RWPE1 (cell line): ENCODE results near the gene ECM2.

Experiments
- CTCF ChIA-PET: fragments of 350-600 bp; sonication (Branson Sonifier 250); formaldehyde crosslinking; extraction: SDS; loops from one replicate; lab custom pipeline; 2021; lab: Yijun Ruan, JAX
- POLR2A ChIA-PET: fragments of 400-600 bp; formaldehyde crosslinking; extraction: SDS; loops from one replicate; lab custom pipeline; 2020; ENCODE audit warnings: antibody characterized with exemption; ENCODE audit not compliant: low non-redundant PET; lab: Yijun Ruan, JAX
- DNase-seq: peaks from one replicate; pipeline ENCODE4 v3.0.0; 2012; ENCODE audit warnings: low spot score
- H3K27ac ChIP-seq: fragments of 450-650 bp; 2 replicates; pipeline ENCODE4 v1.5.1; 2017
- TF ChIP-seq, protein P1 (sequence below): fragments of 450-650 bp; conservative IDR thresholded peaks from 2 replicates; pipeline ENCODE4 v1.5.1; 2017; ENCODE audit warnings: low read depth, mild to moderate bottlenecking

Gene ECM2

DNA sequence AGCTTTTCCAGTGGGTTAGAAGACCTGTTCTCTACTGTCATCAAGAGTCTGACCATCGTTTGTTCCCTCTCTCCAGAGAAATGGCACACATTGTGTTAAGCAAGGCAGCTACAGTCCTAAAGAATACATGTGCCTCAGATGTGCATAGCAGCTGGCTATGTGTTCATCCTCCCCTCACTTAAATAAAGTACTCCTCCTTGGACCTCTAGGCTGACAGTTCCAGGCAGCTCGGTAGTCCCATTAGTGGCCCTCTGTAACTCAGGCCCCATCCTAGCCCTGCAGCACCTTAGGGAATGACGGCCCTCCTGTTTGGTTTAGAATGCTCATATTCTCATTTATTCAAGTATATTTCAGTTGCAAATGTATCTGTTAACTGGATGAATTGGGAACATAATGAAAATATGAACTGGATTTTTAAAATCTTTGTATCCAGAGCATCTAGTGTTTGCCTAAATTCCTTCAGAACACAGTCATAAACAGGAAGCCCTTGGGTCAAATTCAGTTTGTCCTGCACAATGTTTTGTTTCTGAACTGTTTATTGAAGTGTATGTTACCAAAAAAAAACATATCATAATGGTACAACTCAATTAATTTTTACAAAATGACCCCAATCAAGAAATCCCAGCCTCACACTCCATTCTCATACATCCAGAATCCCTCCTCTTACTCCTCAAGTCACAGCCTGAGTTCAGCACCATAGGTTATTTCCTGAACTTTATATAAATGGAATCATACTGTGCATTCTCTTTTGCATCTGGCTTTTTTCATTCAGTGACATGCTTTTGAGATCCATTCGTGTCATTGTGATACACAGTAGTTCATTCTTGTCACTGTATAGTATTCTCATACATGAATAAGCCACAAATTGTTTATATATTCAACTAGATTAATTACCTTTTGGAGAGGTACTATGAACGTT, 51.9 kb downstream of the ECM2 start:
- ChIA-PET POLR2A (no interaction called here), CTCF (no interaction called here)
- TF ChIP-seq, protein P1, sequence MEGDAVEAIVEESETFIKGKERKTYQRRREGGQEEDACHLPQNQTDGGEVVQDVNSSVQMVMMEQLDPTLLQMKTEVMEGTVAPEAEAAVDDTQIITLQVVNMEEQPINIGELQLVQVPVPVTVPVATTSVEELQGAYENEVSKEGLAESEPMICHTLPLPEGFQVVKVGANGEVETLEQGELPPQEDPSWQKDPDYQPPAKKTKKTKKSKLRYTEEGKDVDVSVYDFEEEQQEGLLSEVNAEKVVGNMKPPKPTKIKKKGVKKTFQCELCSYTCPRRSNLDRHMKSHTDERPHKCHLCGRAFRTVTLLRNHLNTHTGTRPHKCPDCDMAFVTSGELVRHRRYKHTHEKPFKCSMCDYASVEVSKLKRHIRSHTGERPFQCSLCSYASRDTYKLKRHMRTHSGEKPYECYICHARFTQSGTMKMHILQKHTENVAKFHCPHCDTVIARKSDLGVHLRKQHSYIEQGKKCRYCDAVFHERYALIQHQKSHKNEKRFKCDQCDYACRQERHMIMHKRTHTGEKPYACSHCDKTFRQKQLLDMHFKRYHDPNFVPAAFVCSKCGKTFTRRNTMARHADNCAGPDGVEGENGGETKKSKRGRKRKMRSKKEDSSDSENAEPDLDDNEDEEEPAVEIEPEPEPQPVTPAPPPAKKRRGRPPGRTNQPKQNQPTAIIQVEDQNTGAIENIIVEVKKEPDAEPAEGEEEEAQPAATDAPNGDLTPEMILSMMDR: no peak
- H3K27ac ChIP-seq: no peak overlapping the region
- no peak for DNase-seq

DNA sequence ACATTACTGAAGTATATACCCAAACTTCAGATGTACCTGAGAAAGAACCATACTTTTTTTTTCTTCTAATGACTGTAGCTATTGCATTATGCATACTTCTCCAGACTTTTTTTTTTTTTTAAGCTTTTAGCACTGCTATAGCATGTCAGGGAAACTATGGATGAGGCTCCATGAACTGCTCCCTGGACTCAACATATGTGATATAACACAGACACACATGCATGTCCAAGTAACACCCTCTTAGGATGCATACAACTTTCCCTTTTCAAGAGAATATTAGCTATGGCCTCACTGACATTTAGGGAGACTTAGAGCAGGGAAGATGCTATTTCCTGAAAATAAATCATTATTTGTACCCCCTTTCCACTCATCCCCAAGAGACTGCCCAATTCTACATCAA, 53.0 kb downstream of the ECM2 start:
- POLR2A ChIA-PET: interaction anchor here (0.6 kb wide), 1 partner anchor 14 kb away, joined by 8 read pairs; no protein-coding TSS in a partner anchor
- CTCF ChIA-PET: no interaction called here
- H3K27ac ChIP-seq: no peak overlapping the region
- TF ChIP-seq, protein P1: no peak
- no peak for DNase-seq

DNA sequence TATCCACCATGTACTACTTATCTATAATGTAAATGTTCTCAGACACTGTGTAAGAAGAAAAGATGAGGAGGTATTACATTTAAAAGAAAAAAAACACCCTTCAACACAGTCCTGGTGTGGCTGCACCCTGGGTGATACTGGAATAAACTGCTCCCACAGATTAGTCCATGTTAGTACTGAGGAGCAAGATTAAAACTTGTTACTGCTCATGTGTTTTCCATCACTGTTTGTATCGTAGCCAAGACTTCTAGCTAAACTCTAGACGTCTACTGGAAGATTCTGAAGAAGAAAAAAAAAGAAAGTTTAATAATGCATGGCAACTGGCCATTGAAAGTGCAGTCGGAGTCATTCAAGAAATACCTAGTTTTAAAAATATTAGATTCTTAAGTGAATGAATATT, 53.5 kb downstream of the ECM2 start, which contains the start of gene ASPN:
Gene ASPN (minus strand): TSS at position 178 of the 400 bp plus-strand sequence.
- ChIA-PET CTCF (no interaction called here), POLR2A (interaction anchor here (0.6 kb wide), 1 partner anchor 14 kb away, joined by 8 read pairs; no protein-coding TSS in a partner anchor)
- no peak for DNase-seq
- no peak within 1 kb of the TSS for H3K27ac ChIP-seq
- TF ChIP-seq, protein P1: no peak

DNA sequence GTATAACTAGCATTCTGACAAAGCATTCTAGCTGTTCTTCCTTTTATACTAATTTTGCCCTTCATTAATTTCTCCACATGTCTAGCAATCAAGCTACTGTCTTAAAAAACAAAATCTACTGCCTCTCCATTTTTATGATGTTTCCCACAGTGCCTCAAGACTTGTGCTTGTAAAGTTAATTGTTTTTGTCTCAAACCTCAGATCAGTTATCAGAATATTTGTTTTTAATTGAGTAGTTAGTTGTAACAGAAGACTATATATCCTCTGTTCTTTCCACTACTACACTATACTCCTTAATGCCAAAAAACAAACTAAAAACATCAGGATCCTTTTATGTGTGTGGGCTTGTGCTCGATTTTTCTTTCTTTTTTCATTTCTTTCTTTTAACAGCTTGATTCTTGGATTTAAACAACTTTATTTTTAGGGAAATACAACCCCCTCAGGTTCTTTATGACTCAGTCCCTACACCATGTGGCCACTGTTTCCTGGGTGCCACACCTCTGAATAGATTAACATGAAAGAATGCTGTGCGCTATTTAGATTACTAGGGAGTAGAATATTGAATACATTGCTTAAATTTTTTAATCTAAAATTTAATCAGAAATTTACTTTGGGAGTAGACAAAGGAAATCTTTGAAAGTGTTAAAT, 54.7 kb downstream of the ECM2 start:
- TF ChIP-seq, protein P1: no peak
- ChIA-PET POLR2A (no interaction called here), CTCF (interaction anchor here (0.6 to 1.1 kb wide), 3 partner anchors 16 to 137 kb away, joined by 3 to 5 read pairs (median 3); no protein-coding TSS in a partner anchor)
- no peak overlapping the region for H3K27ac ChIP-seq
- DNase-seq: peak; percentile 82

DNA sequence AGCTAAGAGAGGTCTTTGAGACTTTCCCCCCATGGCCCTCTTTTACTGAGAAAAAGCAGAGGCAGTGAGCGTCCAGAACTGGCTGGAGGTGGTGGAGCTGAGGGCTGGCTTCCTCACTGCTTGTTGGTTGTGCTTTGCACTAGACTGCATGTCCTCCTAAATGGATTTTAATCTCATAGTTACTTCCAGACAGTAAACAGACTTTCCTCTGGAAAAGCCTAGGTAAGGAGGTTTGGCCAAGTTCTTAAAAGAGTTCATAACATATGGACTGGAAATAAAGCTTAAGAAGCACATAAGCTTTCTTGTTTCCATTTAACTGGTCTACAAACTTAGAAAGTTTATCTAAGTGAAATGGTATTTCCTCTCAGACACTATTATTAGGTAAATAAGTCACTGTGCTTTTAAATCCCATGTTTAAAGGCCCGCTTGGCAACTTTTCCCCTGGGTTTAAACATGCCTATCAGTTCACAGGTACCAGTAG, 55.5 kb downstream of the ECM2 start:
- H3K27ac ChIP-seq: no peak overlapping the region
- TF ChIP-seq, protein P1: no peak
- no peak for DNase-seq
- ChIA-PET POLR2A (no interaction called here), CTCF (interaction anchor here (0.7 to 1.1 kb wide), 2 partner anchors 137 to 451 kb away, joined by 3 to 5 read pairs; no protein-coding TSS in a partner anchor)

DNA sequence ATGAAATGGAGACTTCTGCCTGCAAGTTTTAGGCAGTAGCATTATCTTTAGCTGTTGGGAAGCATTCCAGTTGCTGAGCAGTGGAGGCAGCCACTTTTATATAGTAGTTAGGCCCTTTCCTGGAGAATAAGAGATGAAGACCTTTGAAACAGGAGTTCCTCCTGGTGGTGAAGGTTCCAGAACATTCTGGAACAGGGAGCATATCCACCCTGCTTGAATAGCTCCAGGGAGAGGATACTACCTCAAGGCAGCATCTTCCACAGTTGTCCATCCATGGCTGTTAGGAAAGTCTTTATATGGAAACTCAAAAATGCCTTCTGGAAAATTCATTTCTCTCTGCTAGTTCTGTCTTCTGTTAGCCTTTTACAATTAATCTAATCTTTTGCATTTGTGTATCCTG, 56.4 kb downstream of the ECM2 start:
- POLR2A ChIA-PET: no interaction called here
- TF ChIP-seq, protein P1: no peak
- H3K27ac ChIP-seq: no peak overlapping the region
- DNase-seq: no peak
- CTCF ChIA-PET: interaction anchor here (0.5 to 1.1 kb wide), 3 partner anchors 24 to 450 kb away, joined by 3 read pairs; no protein-coding TSS in a partner anchor
